SKM-1 (cell line): Measurements from ENCODE around the gene PRKD2.
"Not testable (repeated sequence)": the region's sequence is repeated elsewhere in the genome, so short reads cannot be mapped to it uniquely, and the experiment has no call there.

Experiments used
- DNase-seq: peaks from one replicate; lab custom pipeline; 2025; ENCODE audit not compliant: unreplicated experiment; lab: John Stamatoyannopoulos, UW

PRKD2 gene

DNA sequence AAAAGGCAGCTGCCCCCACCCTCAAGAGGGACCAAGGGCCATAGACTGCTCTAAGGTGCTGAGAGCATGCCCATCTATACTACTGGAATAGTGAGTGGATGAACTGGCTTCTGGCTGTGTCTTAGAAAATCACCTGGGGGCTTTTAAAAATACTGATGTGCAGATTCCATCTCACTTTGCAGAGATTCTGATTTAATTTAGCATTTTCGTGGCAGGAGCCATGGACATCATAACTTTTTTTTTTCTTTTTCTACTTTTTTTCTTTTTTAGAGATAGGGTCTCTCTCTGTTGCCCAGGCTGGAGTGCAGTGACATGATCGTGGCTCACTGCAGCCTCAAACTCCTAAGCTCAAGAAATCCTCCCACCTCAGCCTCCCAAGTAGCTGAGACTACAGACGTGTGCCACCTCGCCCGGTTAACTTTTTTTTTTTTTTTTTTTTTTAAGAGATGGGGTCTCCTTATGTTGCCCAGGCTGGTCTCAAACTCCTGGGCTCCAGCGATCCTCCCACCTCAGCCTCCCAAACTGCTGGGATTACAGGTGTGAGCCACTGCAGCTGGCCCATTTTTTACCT is 4.1 kb downstream of the PRKD2 start:
- DNase-seq, result not testable (repeated sequence)

DNA sequence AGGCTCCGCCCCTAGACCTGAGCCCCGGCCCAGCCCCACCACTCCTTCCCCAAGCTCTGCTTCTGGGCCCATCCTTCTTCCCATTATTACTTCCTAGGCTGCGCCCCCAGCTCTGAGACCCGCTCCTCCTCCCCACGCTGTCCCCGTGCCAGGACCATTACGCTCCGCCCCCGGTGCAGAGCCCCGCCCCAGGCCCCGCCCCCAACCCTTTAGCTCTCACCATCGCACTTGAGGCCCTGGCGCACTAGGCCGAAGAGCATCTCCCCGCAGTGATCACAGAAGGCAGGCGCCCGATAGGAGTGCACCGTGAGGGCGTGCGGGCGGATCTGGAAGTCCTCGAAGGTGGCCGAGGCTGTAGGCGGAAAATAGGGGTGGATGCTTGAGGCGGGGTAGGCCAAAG is 6.2 kb downstream of the PRKD2 start:
- DNase-seq, result no peak

DNA sequence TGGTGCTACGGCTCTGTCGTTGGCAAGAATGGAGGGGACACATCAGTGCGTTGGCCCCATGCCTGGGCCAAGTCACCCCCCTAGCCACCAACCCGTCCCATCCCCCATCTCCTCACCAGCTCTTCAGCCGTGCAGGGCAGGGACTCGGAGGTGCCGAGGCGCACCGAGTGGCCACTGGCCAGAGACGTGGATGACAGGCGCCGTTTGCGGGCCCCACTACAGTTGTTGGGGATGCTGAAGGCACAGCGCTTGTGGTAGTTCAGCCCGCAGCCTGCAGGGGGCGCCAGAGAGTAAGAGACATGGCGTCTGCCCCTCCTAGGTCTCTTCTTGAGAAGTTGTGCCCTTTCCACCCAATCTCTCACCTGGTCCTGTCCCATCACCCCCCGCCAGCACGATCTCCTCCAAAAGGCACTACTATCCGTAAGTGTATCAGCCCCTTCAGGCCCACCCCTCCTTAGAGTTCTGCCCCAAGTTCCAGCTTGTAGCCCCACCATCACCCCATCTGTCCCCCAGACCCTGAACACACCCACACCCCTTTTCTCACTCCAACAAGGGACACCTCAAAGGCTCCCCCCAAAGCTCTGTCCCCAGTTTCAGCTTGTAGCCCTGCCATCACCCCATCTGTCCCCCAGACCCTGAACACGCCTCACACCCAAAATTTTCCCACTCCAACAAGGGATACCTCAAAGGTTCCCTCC is 12.4 kb downstream of the PRKD2 start:
- peak; percentile 6 for DNase-seq

DNA sequence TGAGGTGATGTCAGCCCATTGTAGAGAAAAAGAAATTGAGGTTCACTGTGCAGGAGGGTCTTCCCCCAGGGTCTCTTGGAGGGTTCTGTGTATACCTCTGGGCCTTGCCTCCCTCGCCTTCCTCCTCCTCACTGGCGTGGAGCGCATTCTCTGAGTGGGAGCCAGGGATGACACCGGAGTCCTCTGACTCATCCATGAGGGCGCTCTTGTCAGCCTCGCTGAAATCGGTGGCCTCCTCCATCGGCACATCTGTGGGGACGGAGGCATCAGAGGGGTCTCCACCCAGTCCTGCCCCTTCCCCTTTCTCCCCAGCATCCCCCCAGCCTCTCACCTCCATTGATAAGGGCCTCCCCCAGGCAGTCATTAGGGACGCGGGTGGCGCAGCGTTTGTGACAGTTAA is 16.2 kb downstream of the PRKD2 start:
- no peak for DNase-seq

DNA sequence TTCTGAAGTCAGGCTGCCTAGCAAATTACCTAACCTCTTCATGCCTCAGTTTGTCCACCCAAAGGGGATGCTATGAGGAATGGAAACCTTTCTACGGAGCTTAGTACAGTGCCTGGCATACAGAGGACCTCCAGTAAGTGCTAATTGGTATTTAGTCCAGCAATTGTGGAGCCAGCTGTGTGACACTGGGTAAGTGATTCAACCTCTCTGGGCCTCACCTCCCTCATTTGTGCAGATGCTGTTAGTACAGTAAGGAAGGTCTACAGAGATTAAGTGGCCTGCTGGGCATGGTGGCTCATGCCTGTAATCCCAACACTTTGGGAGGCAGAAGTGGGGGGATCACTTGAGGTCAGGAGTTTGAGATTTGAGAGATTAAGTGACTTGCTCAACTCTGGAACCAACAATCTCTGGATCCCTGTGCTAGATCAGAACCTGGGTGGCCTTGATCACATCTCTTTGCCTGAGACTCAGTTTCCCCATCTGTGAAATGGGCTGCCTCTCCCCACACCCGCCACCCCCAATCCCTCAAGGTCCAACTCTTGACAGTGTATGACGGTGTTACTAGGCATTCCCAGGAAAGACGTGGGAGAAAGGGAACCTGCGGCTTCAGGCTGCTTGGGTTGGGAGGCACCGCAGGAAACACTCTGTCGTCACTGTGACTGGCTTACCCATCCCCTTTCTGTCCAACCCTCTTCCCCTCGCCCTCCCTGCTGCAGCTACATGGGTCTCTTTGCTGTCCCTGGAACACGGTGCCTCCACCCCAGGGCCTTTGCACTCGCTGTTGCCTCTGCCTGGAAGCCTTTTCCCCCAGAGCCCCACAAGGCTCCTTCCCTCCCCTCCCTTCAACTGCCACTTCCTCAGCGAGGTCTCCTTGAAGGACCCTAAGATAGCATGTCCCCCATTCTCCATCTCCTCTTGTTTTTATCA is 18.3 kb downstream of the PRKD2 start:
- no peak for DNase-seq

DNA sequence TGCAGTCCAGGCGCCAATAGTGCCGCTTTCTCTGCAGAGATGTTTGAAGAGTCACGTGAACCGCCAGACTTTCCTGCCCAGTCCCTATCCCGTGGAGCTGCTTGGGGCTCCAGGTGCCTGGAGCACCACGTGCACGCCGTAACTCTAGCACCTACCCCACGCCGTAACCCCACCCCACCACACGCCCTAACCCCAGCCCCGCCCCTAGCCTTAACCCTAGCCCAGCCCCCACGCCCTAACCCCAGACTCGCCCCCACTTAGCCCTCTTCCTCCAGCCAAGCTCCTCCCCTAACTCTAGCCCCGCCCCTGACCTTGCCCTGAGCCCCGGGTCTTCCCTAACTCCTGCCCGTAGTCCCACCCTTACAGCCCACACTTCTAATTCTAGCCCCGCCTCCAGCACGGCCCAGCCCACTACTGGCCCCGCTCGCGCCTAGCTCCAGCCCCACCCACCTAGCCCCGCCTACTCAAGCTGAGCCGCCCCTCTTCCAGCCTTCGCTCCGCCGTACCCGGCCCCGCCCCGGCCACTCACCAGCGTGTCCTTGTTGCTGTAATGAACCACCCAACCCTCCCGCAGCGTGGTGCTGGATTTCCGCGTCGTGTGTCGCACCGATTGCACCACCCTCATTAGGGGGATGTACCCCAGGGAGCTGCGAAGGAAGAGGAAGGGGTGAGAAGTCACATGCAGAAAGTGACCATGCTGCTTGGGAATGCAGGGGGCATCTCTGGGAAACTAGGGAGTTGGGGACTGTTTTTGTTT is 19.5 kb downstream of the PRKD2 start:
- no peak for DNase-seq

DNA sequence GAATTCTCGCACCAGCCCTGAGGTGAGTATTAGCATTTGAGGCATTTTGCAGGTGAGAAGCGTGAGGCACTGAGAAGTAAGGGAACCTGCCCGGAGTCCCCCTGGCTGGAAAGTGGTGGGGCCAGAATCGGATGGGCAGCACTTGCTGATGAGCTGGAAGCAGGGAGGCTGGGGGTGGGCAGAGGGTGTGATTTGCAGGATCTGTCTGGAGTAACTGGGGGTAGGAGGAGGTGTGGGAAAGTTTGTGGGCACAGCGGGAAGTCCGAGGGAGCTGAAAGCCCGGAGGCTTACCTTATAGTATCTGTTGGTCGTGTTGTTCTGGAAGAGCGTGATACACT is 20.1 kb downstream of the PRKD2 start:
- DNase-seq, result no peak

DNA sequence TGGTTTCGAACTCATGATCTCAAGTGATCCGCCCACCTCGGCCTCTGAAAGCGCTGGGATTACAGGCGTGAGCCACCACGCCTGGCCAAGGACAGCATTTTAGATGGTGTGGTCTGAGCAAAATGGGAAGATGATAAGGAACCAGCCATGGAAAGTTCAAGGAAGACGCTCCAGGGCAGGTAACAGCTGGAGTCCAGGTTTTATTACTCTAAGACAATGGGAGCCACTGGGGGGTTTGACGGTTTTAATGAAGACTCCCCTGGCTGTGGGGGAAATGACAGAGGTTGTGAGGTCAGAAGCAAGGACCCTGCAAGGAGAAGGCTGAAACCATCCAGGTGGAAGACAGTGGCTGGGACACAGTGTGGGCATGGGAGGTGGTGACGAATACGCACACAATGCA is 20.9 kb downstream of the PRKD2 start:
- DNase-seq, result no peak

DNA sequence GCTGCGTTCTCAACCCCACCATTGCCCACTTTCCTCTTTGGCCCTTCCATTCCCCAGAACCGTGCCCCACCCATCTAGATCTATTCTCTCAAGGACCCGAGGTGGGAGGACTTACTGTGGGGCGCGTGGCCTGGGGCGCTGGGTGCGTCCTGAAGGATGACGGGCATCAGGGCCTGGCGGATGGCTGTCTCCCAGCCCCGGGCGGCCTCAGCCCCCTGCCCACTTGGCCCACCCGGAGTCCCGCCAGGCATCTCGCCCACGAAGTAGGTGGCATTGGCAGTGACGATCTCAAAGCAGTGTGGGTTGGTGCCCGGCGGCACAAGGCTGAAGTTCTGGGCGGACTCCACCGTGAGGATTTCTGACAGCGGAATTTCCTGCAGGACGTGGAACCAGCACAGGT is 23.2 kb downstream of the PRKD2 start:
- DNase-seq, result no peak

DNA sequence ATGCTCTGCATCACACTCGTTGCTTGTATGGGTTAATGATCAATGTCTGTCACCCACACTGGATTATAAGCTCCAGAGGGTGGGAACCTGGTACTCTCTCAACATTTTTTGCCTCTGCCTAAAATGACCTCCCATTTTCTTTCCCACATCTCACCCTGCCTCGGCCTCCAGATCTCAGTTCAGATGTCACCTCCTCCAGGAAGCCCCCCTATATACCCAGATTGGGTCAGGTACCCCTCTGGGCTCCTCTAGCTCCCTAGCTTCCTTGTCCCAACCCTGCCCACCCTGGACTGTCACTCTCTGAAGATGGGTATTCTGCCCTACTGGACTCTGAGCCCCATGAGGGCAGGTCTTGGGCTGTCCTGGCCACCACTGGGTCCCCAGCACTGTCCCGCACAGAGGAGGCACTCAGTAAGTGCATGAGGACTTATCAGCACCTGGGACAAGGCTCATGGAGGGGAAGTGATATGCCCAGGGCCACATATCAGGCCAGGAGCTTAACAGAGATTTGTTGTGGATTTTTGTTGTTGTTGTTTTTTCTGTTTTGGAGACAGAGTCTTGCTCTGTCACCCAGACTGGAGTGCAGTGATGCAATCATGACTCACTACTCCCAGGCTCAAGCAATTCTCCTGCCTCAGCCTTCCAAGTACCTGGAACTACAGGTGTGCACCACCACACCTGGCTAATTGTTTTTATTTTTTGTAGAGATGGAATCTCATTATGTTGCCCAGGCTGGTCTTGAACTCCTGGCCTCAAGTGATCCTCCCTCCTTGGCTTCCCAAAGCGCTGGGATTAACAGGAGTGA is 23.8 kb downstream of the PRKD2 start:
- DNase-seq, result no peak

DNA sequence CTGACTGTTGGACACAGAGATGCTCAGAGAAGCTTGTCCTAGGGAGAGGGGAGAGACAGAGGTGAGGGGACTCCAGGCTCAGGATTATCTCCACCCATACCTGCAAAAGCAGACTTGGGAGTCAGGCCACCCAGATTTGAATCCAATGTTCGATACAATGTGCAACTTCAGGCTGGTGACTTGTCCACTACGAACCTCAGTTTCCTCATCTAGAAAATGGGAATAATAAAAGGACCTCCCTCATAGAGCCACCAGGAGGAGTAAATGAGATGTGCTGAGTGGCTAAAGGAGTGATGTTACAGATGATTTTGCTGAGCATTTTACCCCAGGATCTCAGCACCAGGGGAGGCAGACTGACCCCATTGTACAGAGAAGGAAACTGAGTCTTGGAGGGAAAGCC is 25.0 kb downstream of the PRKD2 start:
- DNase-seq, result no peak

DNA sequence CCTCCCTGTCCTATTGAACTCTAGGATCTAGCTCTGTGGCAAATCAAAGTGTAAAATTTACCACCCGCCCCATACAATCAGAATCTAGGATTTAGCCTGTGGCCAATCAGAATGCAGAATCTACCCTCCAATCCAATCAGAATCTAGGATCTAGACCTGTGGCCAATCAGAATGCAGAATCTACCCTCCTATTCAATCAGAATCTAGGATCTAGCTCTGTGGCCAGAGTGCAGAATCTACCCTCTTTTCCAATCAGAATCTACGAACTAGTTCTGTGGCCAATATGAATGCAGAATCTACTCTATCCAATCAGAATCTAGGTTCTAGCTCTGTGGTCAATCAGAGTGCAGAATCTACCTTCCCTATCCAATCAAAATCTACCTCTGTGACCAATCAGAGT is 25.8 kb downstream of the PRKD2 start:
- DNase-seq, result no peak

DNA sequence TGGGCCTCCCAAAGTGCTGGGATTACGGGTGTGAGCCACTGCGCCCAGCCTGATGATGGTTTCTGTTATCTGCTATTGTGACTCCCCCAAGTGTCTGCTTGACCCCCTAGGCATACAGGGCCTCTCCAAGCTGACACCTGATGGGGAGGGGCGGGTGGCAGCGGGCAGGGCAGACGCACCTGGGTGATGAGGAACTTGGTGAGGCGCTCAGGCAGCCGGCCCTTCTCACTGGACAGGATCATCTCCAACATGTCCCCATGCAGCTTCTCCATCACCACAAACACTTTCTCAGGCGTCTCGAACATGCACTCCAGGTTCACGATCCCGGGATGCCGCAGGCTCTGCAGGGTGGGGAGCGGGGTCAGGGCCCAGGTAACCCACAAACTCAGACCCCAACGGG is 27.6 kb downstream of the PRKD2 start:
- no peak for DNase-seq

DNA sequence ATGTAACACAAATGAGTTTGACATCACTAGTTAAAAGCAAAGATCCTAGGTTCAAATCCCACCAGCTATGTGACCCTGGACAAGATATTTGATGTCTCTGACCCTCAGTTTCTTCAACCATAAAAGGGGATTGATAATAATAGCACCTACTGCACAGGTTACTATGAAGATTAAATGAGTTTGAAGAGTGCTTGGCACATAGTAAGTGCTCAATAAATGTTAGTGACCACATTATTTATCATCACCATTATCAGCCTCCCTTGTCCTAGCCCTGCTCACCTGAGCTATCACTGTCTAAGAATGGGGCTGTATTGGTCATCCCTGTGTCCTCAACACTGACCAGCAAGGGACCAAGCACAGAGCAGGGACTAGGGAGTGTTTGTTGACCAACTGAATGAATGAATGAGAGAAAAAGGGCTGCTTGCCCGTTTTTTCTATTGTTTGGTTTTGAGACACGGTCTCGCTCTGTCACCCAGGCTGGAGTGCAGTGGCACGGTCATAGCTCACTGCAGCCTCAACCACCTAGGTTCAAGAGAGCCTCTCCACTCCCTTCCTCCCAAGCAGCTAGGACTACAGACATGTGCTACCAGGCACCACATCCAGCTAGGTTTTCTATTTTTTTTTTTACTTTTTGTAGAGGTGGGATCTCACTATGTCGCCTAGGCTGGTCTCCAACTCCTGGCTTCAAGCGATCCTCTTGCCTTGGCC is 29.3 kb downstream of the PRKD2 start:
- DNase-seq, result no peak

DNA sequence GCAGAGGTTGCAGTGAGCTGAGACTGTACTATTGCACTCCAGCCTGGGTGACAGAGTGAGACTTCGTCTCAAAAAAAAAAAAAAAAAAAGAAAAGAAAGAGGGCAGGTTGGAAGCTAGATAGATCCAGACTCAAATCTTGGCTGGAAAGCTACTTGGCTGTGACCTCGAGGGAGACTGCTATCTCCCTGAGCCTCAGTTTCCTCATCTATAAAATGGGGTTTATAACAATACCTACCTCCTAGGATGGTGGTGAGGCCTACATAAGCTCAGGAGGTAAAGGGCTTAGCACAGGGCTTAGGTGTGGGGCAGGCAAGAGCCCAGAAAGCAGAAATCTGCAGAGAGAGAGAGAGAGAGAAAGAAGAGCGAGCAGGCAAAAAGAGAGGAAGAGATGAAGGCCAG is 31.7 kb downstream of the PRKD2 start:
- no peak for DNase-seq

DNA sequence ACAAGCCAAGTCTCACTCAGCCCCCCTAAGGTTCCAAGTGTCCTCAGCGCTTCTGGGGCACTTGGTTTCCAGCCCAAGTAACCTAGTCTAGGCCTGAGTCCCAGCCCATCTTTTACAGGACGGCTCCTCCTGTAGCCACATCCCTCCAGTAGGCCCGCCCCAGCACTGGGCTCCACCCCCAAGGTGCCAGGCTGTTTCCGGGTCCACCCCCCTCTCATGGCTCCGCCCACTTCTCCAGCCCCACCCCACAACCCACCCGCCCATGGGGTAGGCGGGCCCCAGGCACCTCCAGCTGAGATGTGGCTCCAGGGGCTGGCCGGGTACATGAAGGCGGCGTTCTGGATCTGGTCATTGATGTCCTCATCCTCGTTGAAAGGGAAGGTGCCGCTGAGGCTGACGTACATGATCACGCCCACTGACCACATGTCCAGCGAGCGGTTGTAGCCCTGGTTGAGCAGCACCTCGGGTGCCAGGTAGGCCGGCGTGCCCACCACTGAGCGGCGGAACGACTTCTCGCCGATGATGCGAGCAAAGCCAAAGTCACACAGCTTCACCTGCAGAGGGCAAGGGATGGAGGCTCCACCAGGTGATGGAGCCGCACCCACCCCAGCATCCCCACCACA is 38.7 kb downstream of the PRKD2 start:
- no peak for DNase-seq

DNA sequence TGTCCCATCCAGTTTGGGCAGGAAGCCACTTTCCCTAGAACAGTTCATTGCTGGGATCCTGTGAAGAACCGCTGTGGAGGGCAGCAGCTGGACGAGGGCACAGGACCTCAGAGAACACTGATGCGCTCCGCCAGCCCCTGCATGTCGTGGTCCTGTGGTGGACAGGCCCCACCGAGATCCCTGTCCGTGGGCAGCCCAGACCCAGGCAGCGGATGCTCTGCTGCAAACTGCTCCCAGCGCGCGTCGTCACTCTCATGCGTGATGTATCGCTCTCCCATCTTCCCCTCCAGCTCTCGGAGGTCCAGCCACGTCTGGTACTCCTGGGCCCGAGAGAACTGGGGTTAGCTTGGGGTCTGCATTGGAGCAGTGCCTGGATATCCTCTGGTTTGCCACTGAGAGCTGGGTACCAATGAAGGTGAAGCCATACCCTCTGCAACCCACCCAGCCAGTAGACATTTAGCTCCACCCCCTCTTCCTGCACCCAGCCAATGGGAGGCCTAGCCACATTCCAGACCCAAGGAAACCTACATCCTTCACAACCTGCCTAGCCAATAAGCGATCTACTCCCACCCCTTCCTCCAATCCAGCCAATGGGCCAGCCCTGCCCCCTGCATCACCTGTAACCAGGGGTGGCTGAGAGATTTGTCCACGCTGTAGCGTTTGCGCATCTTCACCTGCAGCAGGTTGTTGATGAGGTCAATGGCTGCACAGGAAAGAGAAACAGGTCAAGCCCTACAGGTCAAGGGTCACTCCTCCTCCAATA is 42.3 kb downstream of the PRKD2 start:
- DNase-seq, result no peak

DNA sequence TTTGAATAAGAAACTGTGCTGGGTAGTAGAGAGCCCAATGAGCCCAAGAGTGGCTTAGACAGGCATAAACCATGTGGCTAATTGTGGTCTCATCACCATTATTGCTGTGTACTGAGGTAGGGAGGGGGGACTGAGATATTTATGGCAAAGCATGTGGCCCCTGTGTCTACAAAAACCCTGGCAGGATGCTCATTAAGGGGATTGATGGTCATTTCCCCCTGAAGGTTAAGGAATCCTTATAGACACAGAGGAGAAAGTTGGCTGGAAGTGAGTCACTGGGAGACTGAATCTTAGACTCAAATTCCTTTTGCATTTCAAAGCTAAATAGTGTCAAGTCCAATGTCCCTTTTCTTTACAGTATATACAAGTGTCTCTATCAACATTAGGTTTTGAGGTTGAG is 46.1 kb downstream of the PRKD2 start:
- DNase-seq, result no peak

DNA sequence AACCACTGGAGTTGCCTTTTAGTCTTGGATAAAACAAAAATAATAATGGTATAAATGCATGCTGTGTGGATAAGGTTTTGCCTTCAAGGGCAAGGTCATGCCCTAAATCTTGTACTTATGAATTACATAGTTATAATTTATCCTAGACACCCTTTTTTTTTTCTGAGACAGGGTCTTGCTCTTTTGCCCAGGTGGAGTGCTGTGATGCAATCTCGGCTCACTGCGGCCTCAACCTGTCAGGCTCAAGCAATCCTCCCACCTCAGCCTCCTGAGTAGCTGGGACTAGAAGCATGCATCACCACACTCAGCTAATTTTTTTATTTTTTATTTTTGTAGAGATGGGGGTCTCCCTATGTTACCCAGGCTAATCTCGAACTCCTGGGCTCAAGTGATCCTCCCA is 48.3 kb downstream of the PRKD2 start:
- no peak for DNase-seq
